D721Med (cell line): Measurements from ENCODE around the gene BCAR3.
A peak's percentile ranks its signal among the peaks of the same experiment; 100 is the strongest.

Experiments
- DNase-seq: peaks from one replicate; pipeline ENCODE4 v3.0.0; 2011; ENCODE audit warnings: low spot score; ENCODE audit not compliant: insufficient read length
- FAIRE-seq: peaks from 2 replicates; lab custom pipeline; 2011; peaks lifted over from hg19 to GRCh38; lab: Jason Lieb, UNC
- CTCF ChIP-seq: IDR thresholded peaks from 2 replicates; pipeline ENCODE4 v1.5.1; 2012; ENCODE audit warnings: mild to moderate bottlenecking, control low read depth; ENCODE audit not compliant: insufficient read depth; ENCODE audit errors: missing control alignments

The BCAR3 gene

DNA sequence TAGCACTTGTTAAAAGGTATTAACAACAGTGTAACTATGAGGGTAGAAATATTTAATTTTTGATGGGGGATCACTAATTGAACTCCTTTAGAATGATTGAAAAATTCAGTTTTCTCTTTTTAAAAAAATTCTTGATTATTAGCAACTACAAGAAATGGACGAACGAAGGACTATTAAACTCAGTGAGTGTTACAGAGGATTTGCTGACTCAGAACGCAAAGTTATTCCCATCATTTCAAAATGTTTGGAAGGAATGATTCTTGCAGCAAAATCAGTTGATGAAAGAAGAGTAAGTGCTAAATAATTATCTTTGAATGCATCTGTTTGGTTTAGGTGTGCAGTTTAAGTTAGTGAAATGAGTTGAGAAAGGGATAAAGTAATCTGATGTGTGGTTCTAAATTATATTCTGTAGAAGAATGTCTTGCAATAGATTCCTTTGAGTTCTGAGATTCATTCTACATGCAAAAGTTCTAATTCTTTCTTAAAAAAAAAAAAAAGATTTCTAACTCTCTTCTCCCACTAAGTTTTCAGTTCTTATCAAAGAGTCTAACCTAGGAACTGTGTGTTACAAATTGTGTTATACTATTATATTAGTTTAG, 148.8 kb downstream of the BCAR3 start:
- DNase-seq (no peak), FAIRE-seq (no peak)
- no peak for TF ChIP-seq CTCF

GRCh38 chr1:93531193-93531592, 150.4 kb downstream of the BCAR3 start:
- FAIRE-seq, result no peak
- no peak for DNase-seq
- TF ChIP-seq CTCF, result no peak

GRCh38 chr1:93528412-93528811, 153.2 kb downstream of the BCAR3 start:
- TF ChIP-seq CTCF, result no peak
- no peak for FAIRE-seq
- DNase-seq, result no peak

- DNase-seq, result no peak
- no peak for TF ChIP-seq CTCF
- FAIRE-seq, result no peak
Observed at GRCh38 chr1:93526431-93526830, 155.2 kb downstream of the BCAR3 start.

- TF ChIP-seq CTCF, result no peak
- no peak for FAIRE-seq
- DNase-seq, result no peak
Observed at GRCh38 chr1:93525431-93525830, 156.2 kb downstream of the BCAR3 start.

DNA sequence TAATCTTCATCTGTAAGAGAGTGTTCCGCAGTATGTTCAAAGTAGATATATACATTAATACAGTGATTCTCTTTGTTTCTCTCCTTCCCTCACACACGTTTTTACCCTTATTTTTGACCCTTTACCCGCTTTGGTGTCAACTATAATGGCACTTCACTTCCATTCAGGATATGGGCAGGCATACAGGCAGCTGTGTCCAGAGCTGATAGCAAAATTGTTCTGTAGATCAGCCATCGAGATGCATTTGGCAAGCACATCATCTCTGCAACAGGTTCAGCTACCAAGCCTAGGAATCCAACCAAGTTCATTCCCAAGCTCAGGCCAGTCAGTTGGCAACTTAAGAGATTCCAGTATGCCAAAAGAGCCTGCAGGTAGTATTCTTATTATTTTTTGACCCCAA, 158.9 kb downstream of the BCAR3 start:
- DNase-seq (no peak), FAIRE-seq (peak; percentile 6)
- TF ChIP-seq CTCF, result no peak

- FAIRE-seq (no peak), DNase-seq (no peak)
- TF ChIP-seq CTCF, result no peak
Observed at GRCh38 chr1:93521618-93522017, 160.0 kb downstream of the BCAR3 start.
